8988T (cell line): Measurements from ENCODE around the gene CYTL1.
"Not testable (repeated sequence)": the region's sequence is repeated elsewhere in the genome, so short reads cannot be mapped to it uniquely, and the experiment has no call there.

Source experiments
- DNase-seq: peaks from one replicate; pipeline ENCODE4 v3.0.0; 2011

Gene CYTL1

GRCh38 chr4:5019274-5019673 lies at the start of gene CYTL1:
Gene CYTL1, minus strand, starts transcription at chr4:5019458. Its CDS starts 13 bp downstream, at chr4:5019445.
- DNase-seq, result no peak

GRCh38 chr4:5067908-5068307 lies 48.6 kb upstream of the CYTL1 start:
- no peak for DNase-seq

GRCh38 chr4:5066968-5067367 lies 47.7 kb upstream of the CYTL1 start:
- DNase-seq, result not testable (repeated sequence)

- no peak for DNase-seq
Observed at GRCh38 chr4:5066101-5066500, 46.8 kb upstream of the CYTL1 start.

- no peak for DNase-seq
Observed at GRCh38 chr4:5055411-5055810, 36.2 kb upstream of the CYTL1 start.

- DNase-seq, result no peak
Observed at GRCh38 chr4:5054532-5054931, 35.3 kb upstream of the CYTL1 start.

GRCh38 chr4:5052726-5053425 lies 33.6 kb upstream of the CYTL1 start:
- no peak for DNase-seq

- DNase-seq, result no peak
Observed at GRCh38 chr4:5052204-5052702, 33.0 kb upstream of the CYTL1 start.

- DNase-seq, result peak; percentile 61
Observed at GRCh38 chr4:5051278-5052203, 32.3 kb upstream of the CYTL1 start, which contains the start of gene STK32B. Gene STK32B, plus strand, starts transcription at chr4:5051480.

- peak; percentile 86 for DNase-seq
Observed at GRCh38 chr4:5050520-5051277, 31.4 kb upstream of the CYTL1 start.

- DNase-seq, result no peak
Observed at GRCh38 chr4:5048721-5049120, 29.5 kb upstream of the CYTL1 start.

- DNase-seq, result no peak
Observed at GRCh38 chr4:5045097-5045496, 25.8 kb upstream of the CYTL1 start.

- DNase-seq, result no peak
Observed at GRCh38 chr4:5044341-5044740, 25.1 kb upstream of the CYTL1 start.

- no peak for DNase-seq
Observed at GRCh38 chr4:5043579-5043978, 24.3 kb upstream of the CYTL1 start.

GRCh38 chr4:5041699-5042098 lies 22.4 kb upstream of the CYTL1 start:
- DNase-seq, result no peak

GRCh38 chr4:5040856-5041620 lies 21.8 kb upstream of the CYTL1 start:
- no peak for DNase-seq

GRCh38 chr4:5039800-5040199 lies 20.5 kb upstream of the CYTL1 start:
- no peak for DNase-seq

- no peak for DNase-seq
Observed at GRCh38 chr4:5037553-5038551, 18.6 kb upstream of the CYTL1 start.

- DNase-seq, result no peak
Observed at GRCh38 chr4:5036239-5036638, 17.0 kb upstream of the CYTL1 start.

- DNase-seq, result no peak
Observed at GRCh38 chr4:5034206-5034605, 14.9 kb upstream of the CYTL1 start.

- no peak for DNase-seq
Observed at GRCh38 chr4:5033281-5033841, 14.1 kb upstream of the CYTL1 start.
